K562 (cell line): ENCODE results near the gene SPATS1. TPM values are rescaled to one million over a fixed set of nuclear protein-coding genes. Genes with fewer than 3 reads are reported as not detected.
A peak's percentile ranks its signal among the peaks of the same experiment; 100 is the strongest.

Source experiments
- CBX3 ChIP-seq, 2 experiments: IDR thresholded peaks; 1 replicate in 1 of 2; 2 replicates in 1 of 2; pipeline ENCODE4 v1.6.1; 2012; ENCODE audit warnings: inconsistent platforms in 2 of 2, low read length in 2 of 2, borderline replicate concordance in 1 of 2, control low read depth in 1 of 2
- CEBPB ChIP-seq: fragments of 450-650 bp; IDR thresholded peaks from 2 replicates; pipeline ENCODE4 v1.6.1; 2016; ENCODE audit warnings: missing genetic modification characterization, missing compliant biosample characterization
- E2F8 ChIP-seq: fragments of 450-650 bp; IDR thresholded peaks from 2 replicates; pipeline ENCODE4 v1.7.1; 2018; ENCODE audit warnings: mild to moderate bottlenecking, low read depth; ENCODE audit not compliant: partially characterized antibody
- HOXB6 ChIP-seq: fragments of 250-450 bp; sonication (Bioruptor Pico); IDR thresholded peaks from 2 replicates; pipeline ENCODE4 v1.5.1; 2022; ENCODE audit warnings: mild to moderate bottlenecking, borderline replicate concordance
- KHSRP ChIP-seq: fragments of 450-650 bp; IDR thresholded peaks from 2 replicates; pipeline ENCODE4 v1.6.1; 2017
- L3MBTL2 ChIP-seq: fragments of 450-650 bp; IDR thresholded peaks from 2 replicates; pipeline ENCODE4 v1.6.1; 2016; ENCODE audit warnings: mild to moderate bottlenecking, moderate library complexity
- MCM5 ChIP-seq: fragments of 450-650 bp; IDR thresholded peaks from 2 replicates; pipeline ENCODE4 v1.6.1; 2016; ENCODE audit warnings: low read depth
- MEF2D ChIP-seq: conservative IDR thresholded peaks from 2 replicates; pipeline ENCODE4 v1.6.1; 2016; ENCODE audit warnings: low read depth, missing genetic modification characterization, missing compliant biosample characterization
- NUFIP1 ChIP-seq: fragments of 450-650 bp; IDR thresholded peaks from 2 replicates; pipeline ENCODE4 v1.6.1; 2018; ENCODE audit not compliant: partially characterized antibody
- SAP30 ChIP-seq: fragments of 200-600 bp; sonication (generic); IDR thresholded peaks from 2 replicates; pipeline ENCODE4 v1.6.1; 2012; ENCODE audit warnings: borderline replicate concordance, low read depth, mild to moderate bottlenecking, moderate library complexity, low read length, control low read depth, inconsistent platforms; ENCODE audit not compliant: insufficient read depth, poor library complexity, severe bottlenecking
- SMARCA4 ChIP-seq: fragments of 450-650 bp; IDR thresholded peaks from 2 replicates; pipeline ENCODE4 v1.6.1; 2016
- STAT5B ChIP-seq: fragments of 250-450 bp; sonication (Bioruptor Pico); IDR thresholded peaks from 2 replicates; pipeline ENCODE4 v1.8.0; 2021; ENCODE audit warnings: mild to moderate bottlenecking, inconsistent platforms
- WHSC1 ChIP-seq: IDR thresholded peaks from one replicate; pipeline ENCODE4 v1.6.1; 2012; ENCODE audit warnings: low read length, control low read depth, inconsistent platforms
- ZNF407 ChIP-seq: fragments of 450-650 bp; IDR thresholded peaks from 2 replicates; pipeline ENCODE4 v1.6.1; 2016; ENCODE audit warnings: low read depth
- ZNF79 ChIP-seq: fragments of 250-450 bp; sonication (Bioruptor Pico); IDR thresholded peaks from 2 replicates; pipeline ENCODE4 v1.4.0; 2020; ENCODE audit warnings: low read depth, mild to moderate bottlenecking, moderate library complexity
- polyA plus RNA-seq, 8 experiments: library from polyadenylated mRNA; depleted of rRNA in 4 of 8; stranded (reverse) in 5 of 8; unstranded in 3 of 8; fragments of >200 nt; fragmentation: Nextera tagmentation in 2 of 8; fragmentation: Illumina TruSeq in 1 of 8; extraction: Ambion mirVana in 2 of 8; extraction: Trizol in 1 of 8; gene quantifications; 2 replicates each; pipeline versions ENCODE4 v1.2.1 to v1.2.3, GENCODE V29; 2011 to 2014; ENCODE audit warnings: inconsistent platforms in 1 of 8, missing spikeins in 1 of 8
- total RNA-seq, 7 experiments: library from RNA; depleted of rRNA in 6 of 7; stranded (reverse); fragments of >200 nt in 6 of 7; fragmentation: Illumina TruSeq in 2 of 7; extraction: Trizol in 2 of 7; gene quantifications; 2 replicates each; pipeline versions ENCODE4 v1.2.1 to v1.2.3, GENCODE V29; 2011 to 2021; ENCODE audit warnings: low replicate concordance in 1 of 7

The SPATS1 gene
- total and polyA plus RNA-seq, 9 of the 15 experiments (the other 6 are each of a cell fraction or from before 2014, with no cell fraction given), result not detected

GRCh38 chr6:44387346-44388134 lies 45.1 kb downstream of the SPATS1 start, which contains the start of gene CDC5L (continued):
- no peak for TF ChIP-seq ZNF407
- TF ChIP-seq STAT5B (CRISPR knock-in tag), result no peak
- peak in 1 of 2 experiments; percentile 36; a peak in 1 of 3 replicates for TF ChIP-seq CBX3 (IDR thresholded peaks at IDR 0.05; ENCODE audit: borderline replicate concordance in 1 of 2, low read length in 2 of 2)
- no peak for TF ChIP-seq MEF2D
- peak; percentile 92 for TF ChIP-seq L3MBTL2
- TF ChIP-seq HOXB6, result no peak
- TF ChIP-seq ZNF79 (CRISPR knock-in tag), result no peak; the same call in 1 of the 2 replicates
- TF ChIP-seq KHSRP, result peak; percentile 96
- peak; percentile 78 for TF ChIP-seq E2F8
- 0 out of 2 replicates have a peak, but pooled peaks have one; percentile 2 for TF ChIP-seq SMARCA4
- TF ChIP-seq NUFIP1, result no peak
- peak; percentile 84 for TF ChIP-seq SAP30
- TF ChIP-seq WHSC1, result no peak
- TF ChIP-seq MCM5, result no peak
- TF ChIP-seq CEBPB (tag), result no peak
